Measurements from ENCODE around the gene DRGX. TPM values are rescaled to one million over a fixed set of nuclear protein-coding genes. Genes with fewer than 3 reads are reported as not detected.

The DRGX gene
- total RNA-seq, 1 donor from 2014 or later = not detected

- Histone ChIP-seq H3K27ac (no peak overlapping the region), H3K27me3 (no peaks in the 10 kb centered on the region), H3K4me3 (no peak overlapping the region), H3K4me1 (no peaks in the 10 kb centered on the region), H3K9me3 (no peaks in the 10 kb centered on the region), H3K36me3 (no peaks in the 10 kb centered on the region)
- DNase-seq (ENCODE audit: low spot score in 2 of 2) = no peak
- intact Hi-C loops (cut with DNase I) = no loop called here
- TF ChIP-seq CTCF (IDR thresholded peaks at IDR 0.05) = no peak
Measured at GRCh38 chr10:49328401-49329145, 67.3 kb downstream of the DRGX start.

- intact Hi-C loops (cut with DNase I) = no loop called here
- no peak overlapping the region for H3K27ac ChIP-seq
- H3K4me3 ChIP-seq = no peak overlapping the region
- no peaks in the 10 kb centered on the region for H3K4me1 ChIP-seq
- no peak for DNase-seq (ENCODE audit: low spot score in 2 of 2)
- H3K9me3 ChIP-seq = no peaks in the 10 kb centered on the region
- H3K36me3 ChIP-seq = no peaks in the 10 kb centered on the region
- no peak for TF ChIP-seq CTCF (IDR thresholded peaks at IDR 0.05)
- no peaks in the 10 kb centered on the region for H3K27me3 ChIP-seq
Measured at GRCh38 chr10:49327036-49327813, 68.7 kb downstream of the DRGX start.

- Histone ChIP-seq H3K4me3 (no peak overlapping the region), H3K27me3 (no peaks in the 10 kb centered on the region), H3K36me3 (no peaks in the 10 kb centered on the region), H3K27ac (no peak overlapping the region), H3K4me1 (no peaks in the 10 kb centered on the region), H3K9me3 (no peaks in the 10 kb centered on the region)
- intact Hi-C loops (cut with DNase I) = no loop called here
- no peak for TF ChIP-seq CTCF (IDR thresholded peaks at IDR 0.05)
- no peak for DNase-seq (ENCODE audit: low spot score in 2 of 2)
Measured at GRCh38 chr10:49325916-49326783, 69.7 kb downstream of the DRGX start.

- TF ChIP-seq CTCF (IDR thresholded peaks at IDR 0.05) = no peak
- Histone ChIP-seq H3K9me3 (no peaks in the 10 kb centered on the region), H3K36me3 (no peaks in the 10 kb centered on the region), H3K27me3 (no peaks in the 10 kb centered on the region), H3K4me1 (no peaks in the 10 kb centered on the region), H3K4me3 (no peak overlapping the region), H3K27ac (no peak overlapping the region)
- no peak for DNase-seq (ENCODE audit: low spot score in 2 of 2)
- intact Hi-C loops (cut with DNase I) = no loop called here
Measured at GRCh38 chr10:49325131-49325915, 70.6 kb downstream of the DRGX start.

- Histone ChIP-seq H3K4me3 (no peak overlapping the region), H3K4me1 (no peaks in the 10 kb centered on the region), H3K36me3 (no peaks in the 10 kb centered on the region), H3K27ac (no peak overlapping the region), H3K27me3 (no peaks in the 10 kb centered on the region), H3K9me3 (no peaks in the 10 kb centered on the region)
- intact Hi-C loops (cut with DNase I) = no loop called here
- DNase-seq (ENCODE audit: low spot score in 2 of 2) = no peak
- no peak for TF ChIP-seq CTCF (IDR thresholded peaks at IDR 0.05)
Measured at GRCh38 chr10:49324711-49325110, 71.2 kb downstream of the DRGX start.

Measured in ascending aorta (tissue), 2 donors.